Measurements from ENCODE around the gene CDH13. TPM values are rescaled to one million over a fixed set of nuclear protein-coding genes. Genes with fewer than 3 reads are reported as not detected.

Gene CDH13
- total and polyA plus RNA-seq, 10 of the 15 experiments (the other 5 are each of a cell fraction or from before 2014, with no cell fraction given), result under 0.01 to 0.05 TPM; not detected in 8

GRCh38 chr16:83338138-83338537 lies 711.4 kb downstream of the CDH13 start:
- no peak for ATAC-seq
- in situ Hi-C loops (cut with MboI) (no loop called here), intact Hi-C loops (cut with micrococcal nuclease; ENCODE audit: unreplicated experiment) (loop anchor here (10.0 kb wide), 1 partner anchor 57 kb away; no protein-coding TSS in a partner anchor)
- no peak overlapping the region for H3K9ac ChIP-seq (ENCODE audit: control insufficient read depth, insufficient read depth, low read length)
- no peaks in the 10 kb centered on the region for H4K20me1 ChIP-seq (ENCODE audit: control insufficient read depth, insufficient read depth)
- 37% methylated on average over 3 of the region's 3 CpGs for WGBS (ENCODE audit: insufficient coverage, insufficient replicate concordance, low lambda C conversion rate, missing lambda C conversion rate)
- ChIA-PET CTCF (interaction anchor here (1.0 kb wide), 1 partner anchor 19 kb away, joined by 3 read pairs; no protein-coding TSS in a partner anchor), RAD21 (ENCODE audit: unreplicated experiment) (no interaction called here), POLR2A (no interaction called here), SMC1A (ENCODE audit: uncharacterized antibody, unreplicated experiment) (interaction anchor here (0.7 kb wide), 1 partner anchor 52 kb away, joined by 3 read pairs; no protein-coding TSS in a partner anchor)
- H3K4me3 ChIP-seq, result no peak overlapping the region
- no peak overlapping the region for H3K27ac ChIP-seq (ENCODE audit: control insufficient read depth, insufficient read depth)
- BruUV-seq (replicated peaks), result no TSS peak
- no peak for TF ChIP-seq POLR2AphosphoS5 (IDR thresholded peaks at IDR 0.05; ENCODE audit: low read length)
- TF ChIP-seq CBX5 (IDR thresholded peaks at IDR 0.05; ENCODE audit: low read depth), result no peak
- no peak for TF ChIP-seq NFYA (IDR thresholded peaks at IDR 0.05; ENCODE audit: borderline replicate concordance, low read depth, low read length)
- TF ChIP-seq ASH2L (IDR thresholded peaks at IDR 0.05; ENCODE audit: borderline replicate concordance, low read depth), result no peak
- TF ChIP-seq IRF3 (IDR thresholded peaks at IDR 0.05), result no peak
- TF ChIP-seq, protein P1, sequence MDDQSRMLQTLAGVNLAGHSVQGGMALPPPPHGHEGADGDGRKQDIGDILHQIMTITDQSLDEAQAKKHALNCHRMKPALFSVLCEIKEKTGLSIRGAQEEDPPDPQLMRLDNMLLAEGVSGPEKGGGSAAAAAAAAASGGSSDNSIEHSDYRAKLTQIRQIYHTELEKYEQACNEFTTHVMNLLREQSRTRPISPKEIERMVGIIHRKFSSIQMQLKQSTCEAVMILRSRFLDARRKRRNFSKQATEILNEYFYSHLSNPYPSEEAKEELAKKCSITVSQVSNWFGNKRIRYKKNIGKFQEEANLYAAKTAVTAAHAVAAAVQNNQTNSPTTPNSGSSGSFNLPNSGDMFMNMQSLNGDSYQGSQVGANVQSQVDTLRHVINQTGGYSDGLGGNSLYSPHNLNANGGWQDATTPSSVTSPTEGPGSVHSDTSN (IDR thresholded peaks at IDR 0.05; ENCODE audit: insufficient replicate concordance, low read depth, low read length), result no peak
- TF ChIP-seq PKNOX1 (IDR thresholded peaks at IDR 0.05), result no peak
- TF ChIP-seq SRF (IDR thresholded peaks at IDR 0.05; ENCODE audit: low read depth in 2 of 2, low read length in 2 of 2), result no peak
- no peak for DNase-seq (ENCODE audit: low read depth, low spot score)
- no peaks in the 10 kb centered on the region for H3K79me2 ChIP-seq (ENCODE audit: control insufficient read depth, insufficient read depth, low read length)
- no peak overlapping the region for H3K4me2 ChIP-seq (ENCODE audit: control insufficient read depth, insufficient read depth)
- no peak for FAIRE-seq
- no peaks in the 10 kb centered on the region for H3K9me3 ChIP-seq (replicated peaks; ENCODE audit: control insufficient read depth, insufficient read depth, low read length)
- H2AFZ ChIP-seq (ENCODE audit: control insufficient read depth, low read depth, low read length), result no peak overlapping the region
- H3K36me3 ChIP-seq (ENCODE audit: control insufficient read depth in 2 of 2, insufficient read depth in 2 of 2, low read length in 1 of 2), result no peaks in the 10 kb centered on the region
- H3K27me3 ChIP-seq (replicated peaks in 1 of 2; ENCODE audit: control insufficient read depth in 2 of 2, insufficient read depth in 2 of 2, low read length in 1 of 2), result no peaks in the 10 kb centered on the region
- H3K4me1 ChIP-seq (ENCODE audit: control insufficient read depth, insufficient read depth, low read length), result no peaks in the 10 kb centered on the region
